Astrocyte (in vitro differentiated cells and primary cell): Measurements from ENCODE around the gene GJA10.

Experiments
- EZH2 ChIP-seq: IDR thresholded peaks from 2 replicates; pipeline ENCODE4 v1.6.1; 2012; ENCODE audit warnings: mild to moderate bottlenecking, low read length, inconsistent platforms; ENCODE audit not compliant: insufficient read depth
- TF ChIP-seq, protein P1 (sequence below): IDR thresholded peaks from 2 replicates; pipeline ENCODE4 v1.5.1; 2011; ENCODE audit warnings: low read depth, mild to moderate bottlenecking, inconsistent platforms, low read length, moderate library complexity; ENCODE audit not compliant: insufficient read depth

DNA sequence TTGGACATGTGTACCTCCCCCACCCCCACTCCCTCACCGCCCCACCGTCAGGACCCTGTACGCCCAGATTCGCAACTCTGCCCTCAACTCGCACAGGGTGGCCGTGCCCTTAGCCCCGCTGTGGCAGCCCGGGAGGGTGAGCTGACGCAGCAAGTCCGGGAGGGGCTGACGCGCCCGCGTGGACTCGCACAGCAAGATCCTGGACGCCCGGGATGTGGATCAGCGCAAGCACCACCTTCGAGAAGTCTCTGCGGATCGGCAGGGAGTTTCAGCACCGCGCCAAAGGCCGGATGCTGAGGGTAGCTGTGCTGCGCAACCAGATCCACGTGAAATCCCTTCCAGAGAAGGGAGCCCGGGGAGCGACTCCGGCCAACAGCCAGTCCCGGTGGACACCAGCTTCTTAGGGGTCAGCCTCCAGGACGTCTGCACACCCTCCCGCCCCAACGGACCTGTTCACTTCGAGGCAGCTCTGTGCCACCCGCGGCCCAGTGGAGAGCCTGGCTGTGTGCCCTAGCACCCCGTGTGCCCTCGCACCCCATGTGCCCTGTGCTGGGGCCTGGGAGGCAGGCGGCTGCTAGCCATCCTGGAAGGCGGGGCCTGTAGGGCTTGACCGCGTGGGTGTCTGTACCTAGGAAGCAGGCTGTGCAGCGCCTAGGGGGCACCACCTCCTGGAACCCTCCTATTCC lies 6.7 kb upstream of the GJA10 start:
- TF ChIP-seq, protein P1, sequence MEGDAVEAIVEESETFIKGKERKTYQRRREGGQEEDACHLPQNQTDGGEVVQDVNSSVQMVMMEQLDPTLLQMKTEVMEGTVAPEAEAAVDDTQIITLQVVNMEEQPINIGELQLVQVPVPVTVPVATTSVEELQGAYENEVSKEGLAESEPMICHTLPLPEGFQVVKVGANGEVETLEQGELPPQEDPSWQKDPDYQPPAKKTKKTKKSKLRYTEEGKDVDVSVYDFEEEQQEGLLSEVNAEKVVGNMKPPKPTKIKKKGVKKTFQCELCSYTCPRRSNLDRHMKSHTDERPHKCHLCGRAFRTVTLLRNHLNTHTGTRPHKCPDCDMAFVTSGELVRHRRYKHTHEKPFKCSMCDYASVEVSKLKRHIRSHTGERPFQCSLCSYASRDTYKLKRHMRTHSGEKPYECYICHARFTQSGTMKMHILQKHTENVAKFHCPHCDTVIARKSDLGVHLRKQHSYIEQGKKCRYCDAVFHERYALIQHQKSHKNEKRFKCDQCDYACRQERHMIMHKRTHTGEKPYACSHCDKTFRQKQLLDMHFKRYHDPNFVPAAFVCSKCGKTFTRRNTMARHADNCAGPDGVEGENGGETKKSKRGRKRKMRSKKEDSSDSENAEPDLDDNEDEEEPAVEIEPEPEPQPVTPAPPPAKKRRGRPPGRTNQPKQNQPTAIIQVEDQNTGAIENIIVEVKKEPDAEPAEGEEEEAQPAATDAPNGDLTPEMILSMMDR: no peak
- no peak for TF ChIP-seq EZH2
